IMR-90 (cell line): ENCODE measurements around the gene INPP5A. TPM values are rescaled to one million over a fixed set of nuclear protein-coding genes. Genes with fewer than 3 reads are reported as not detected.

Source experiments
- ATAC-seq: fragments of 200-7000 bp; cut with Tn5 transposase; 2 replicates; pipeline ENCODE4 v1.9.1; 2020; ENCODE audit warnings: low read depth, mild to moderate bottlenecking, moderate library complexity
- BruUV-seq: library from RNA; stranded (reverse); fragments of 400-500 nt; replicated peaks from 2 replicates; lab custom pipeline; 2021; lab: Mats Ljungman, UMichigan
- CTCF ChIA-PET: fragments of 300-600 bp; formaldehyde crosslinking; extraction: SDS; loops from one replicate; lab custom pipeline; 2021; ENCODE audit warnings: antibody characterized with exemption; lab: Yijun Ruan, JAX
- POLR2A ChIA-PET: fragments of 300-600 bp; sonication (Branson Sonifier 250); formaldehyde crosslinking; loops from one replicate; lab custom pipeline; 2022; ENCODE audit warnings: antibody characterized with exemption; ENCODE audit not compliant: unreplicated experiment; lab: Charles Lee
- DNase-seq: peaks from one replicate; pipeline ENCODE4 v3.0.0; 2013
- H2AFZ ChIP-seq: replicated peaks from 2 replicates; pipeline ENCODE3; 2013; ENCODE audit warnings: low read length, mild to moderate bottlenecking; ENCODE audit not compliant: poor library complexity
- H2AK5ac ChIP-seq: 2 replicates; pipeline ENCODE4 v1.6.1; 2013; ENCODE audit warnings: low read depth, low read length, inconsistent platforms
- H2AK9ac ChIP-seq: replicated peaks from 2 replicates; pipeline ENCODE3; 2013; ENCODE audit warnings: mild to moderate bottlenecking, low read depth, low read length, moderate library complexity; ENCODE audit not compliant: poor library complexity
- H2BK120ac ChIP-seq: 2 replicates; pipeline ENCODE4 v1.6.1; 2013; ENCODE audit warnings: low read depth, low read length, inconsistent platforms
- H2BK15ac ChIP-seq: 3 replicates; pipeline ENCODE4 v1.6.1; 2013; ENCODE audit warnings: low read depth, low read length, inconsistent platforms
- H2BK20ac ChIP-seq: 2 replicates; pipeline ENCODE4 v1.6.1; 2013; ENCODE audit warnings: low read depth, mild to moderate bottlenecking, inconsistent platforms, low read length, moderate library complexity
- H2BK5ac ChIP-seq: 2 replicates; pipeline ENCODE4 v1.6.1; 2013; ENCODE audit warnings: mild to moderate bottlenecking, low read depth, low read length, inconsistent platforms; ENCODE audit not compliant: poor library complexity, severe bottlenecking
- H3K14ac ChIP-seq: replicated peaks from 2 replicates; pipeline ENCODE4 v1.6.1; 2013; ENCODE audit warnings: low read depth, low read length, inconsistent platforms
- H3K18ac ChIP-seq: 2 replicates; pipeline ENCODE4 v1.6.1; 2013; ENCODE audit warnings: low read depth, low read length, control low read depth
- H3K23ac ChIP-seq: 2 replicates; pipeline ENCODE4 v1.6.1; 2013; ENCODE audit warnings: low read depth, low read length, inconsistent platforms
- H3K27ac ChIP-seq: 2 replicates; pipeline ENCODE4 v1.5.1; 2013; ENCODE audit warnings: mild to moderate bottlenecking, control low read depth, low read length; ENCODE audit not compliant: insufficient read depth
- H3K27me3 ChIP-seq: 2 replicates; pipeline ENCODE4 v1.6.1; 2013; ENCODE audit warnings: low read length; ENCODE audit not compliant: control insufficient read depth, insufficient read depth
- H3K36me3 ChIP-seq: 2 replicates; pipeline ENCODE4 v1.6.1; 2013; ENCODE audit warnings: low read length, mixed read lengths; ENCODE audit not compliant: control insufficient read depth, insufficient read depth
- H3K4ac ChIP-seq: 2 replicates; pipeline ENCODE4 v1.6.1; 2013; ENCODE audit warnings: low read depth, low read length, inconsistent platforms
- H3K4me1 ChIP-seq: 2 replicates; pipeline ENCODE4 v1.6.1; 2013; ENCODE audit warnings: low read length, mixed read lengths; ENCODE audit not compliant: control insufficient read depth, insufficient read depth
- H3K4me2 ChIP-seq: 2 replicates; pipeline ENCODE4 v1.6.1; 2013; ENCODE audit warnings: low read depth, mild to moderate bottlenecking, control low read depth, low read length, moderate library complexity
- H3K4me3 ChIP-seq: 2 replicates; pipeline ENCODE4 v1.5.1; 2013; ENCODE audit warnings: low read depth, mild to moderate bottlenecking, control low read depth, low read length, moderate library complexity; ENCODE audit not compliant: insufficient read depth
- H3K56ac ChIP-seq: 2 replicates; pipeline ENCODE4 v1.6.1; 2013; ENCODE audit warnings: low read length, inconsistent platforms; ENCODE audit not compliant: insufficient read depth; ENCODE audit errors: extremely low read depth
- H3K79me1 ChIP-seq, 2 experiments: 2 replicates each; pipeline ENCODE4 v1.6.1; 2013; ENCODE audit warnings: low read length in 2 of 2, inconsistent platforms in 1 of 2, low read depth in 1 of 2
- H3K9ac ChIP-seq: 2 replicates; pipeline ENCODE4 v1.6.1; 2013; ENCODE audit warnings: low read depth, low read length, control low read depth
- H3K9me1 ChIP-seq: 2 replicates; pipeline ENCODE4 v1.6.1; 2013; ENCODE audit warnings: low read length, inconsistent platforms; ENCODE audit not compliant: insufficient read depth
- H3K9me3 ChIP-seq: 2 replicates; pipeline ENCODE4 v1.6.1; 2013; ENCODE audit warnings: low read length; ENCODE audit not compliant: control insufficient read depth, insufficient read depth
- H4K20me1 ChIP-seq: 2 replicates; pipeline ENCODE4 v1.6.1; 2013; ENCODE audit warnings: low read length, inconsistent platforms; ENCODE audit not compliant: insufficient read depth
- H4K5ac ChIP-seq: 2 replicates; pipeline ENCODE4 v1.6.1; 2013; ENCODE audit warnings: mild to moderate bottlenecking, low read depth, low read length, control low read depth
- H4K8ac ChIP-seq, 2 experiments: 2 replicates each; pipeline ENCODE4 v1.6.1; 2013; ENCODE audit warnings: low read depth in 2 of 2, low read length in 2 of 2, control low read depth in 1 of 2, inconsistent platforms in 1 of 2
- H4K91ac ChIP-seq: 2 replicates; pipeline ENCODE4 v1.6.1; 2013; ENCODE audit warnings: low read depth, low read length, inconsistent platforms; ENCODE audit not compliant: insufficient read depth
- BHLHE40 ChIP-seq: fragments of 150-350 bp; IDR thresholded peaks from 2 replicates; pipeline ENCODE4 v1.6.1; 2016; ENCODE audit warnings: mild to moderate bottlenecking, low read depth, low read length
- CEBPB ChIP-seq: IDR thresholded peaks from 2 replicates; pipeline ENCODE4 v1.6.1; 2012; ENCODE audit warnings: low read depth, low read length, improper control_type of control experiment
- CHD1 ChIP-seq: IDR thresholded peaks from 2 replicates; pipeline ENCODE4 v1.6.1; 2012; ENCODE audit warnings: low read depth, low read length, improper control_type of control experiment
- FOS ChIP-seq: fragments of 150-350 bp; IDR thresholded peaks from 2 replicates; pipeline ENCODE4 v1.6.1; 2016; ENCODE audit warnings: low read depth, low read length
- MXI1 ChIP-seq: IDR thresholded peaks from 2 replicates; pipeline ENCODE4 v1.6.1; 2012; ENCODE audit warnings: low read depth, mild to moderate bottlenecking, low read length, moderate library complexity, borderline replicate concordance
- POLR2A ChIP-seq: IDR thresholded peaks from 2 replicates; pipeline ENCODE4 v1.6.1; 2012; ENCODE audit warnings: mild to moderate bottlenecking, low read depth, low read length
- RFX5 ChIP-seq: IDR thresholded peaks from 2 replicates; pipeline ENCODE4 v1.8.0; 2012; ENCODE audit warnings: low read depth, mild to moderate bottlenecking, low read length, moderate library complexity
- SMC3 ChIP-seq: fragments of 150-350 bp; IDR thresholded peaks from 2 replicates; pipeline ENCODE4 v1.6.1; 2016; ENCODE audit warnings: low read depth, mild to moderate bottlenecking, antibody characterized with exemption, low read length, moderate library complexity
- WGBS, 2 experiments: methylation state at CpG; one replicate each; pipeline versions ENCODE4 v1.1.5 to v1.1.7; 2013; ENCODE audit warnings: missing lambda C conversion rate in 2 of 2; ENCODE audit not compliant: insufficient read length in 1 of 2; ENCODE audit errors: extremely low coverage in 2 of 2; 5-methylcytosine and 5-hydroxymethylcytosine counted together
- dilution Hi-C: fragments of 300-500 bp; cut with HindIII; formaldehyde crosslinking; loops from one replicate; pipeline ENCODE4 v1.14.3; 2018; ENCODE audit warnings: low sequenced_read_pairs; ENCODE audit not compliant: unreplicated experiment
- in situ Hi-C: fragments of 300-500 bp; cut with MboI; formaldehyde crosslinking; loops from 3 replicates; pipeline ENCODE4 v1.14.3; 2019; ENCODE audit warnings: low sequenced_read_pairs, inconsistent platforms, mixed read lengths
- intact Hi-C: fragments of 100-400 bp; cut with micrococcal nuclease; formaldehyde crosslinking; loops from 2 replicates; pipeline ENCODE4 v1.10.0; 2022
- polyA plus RNA-seq, 3 experiments: library from polyadenylated mRNA; depleted of rRNA; stranded (reverse); fragments of >200 nt; gene quantifications; 2 replicates each; pipeline ENCODE4 v1.2.3, GENCODE V29; 2012; ENCODE audit warnings: low replicate concordance in 1 of 3
- total RNA-seq: library from RNA; depleted of rRNA; stranded (reverse); fragments of >200 nt; gene quantifications from 2 replicates; pipeline ENCODE4 v1.2.3, GENCODE V29; 2012
- TF ChIP-seq, protein P1 (sequence below): fragments of 150-350 bp; IDR thresholded peaks from 2 replicates; pipeline ENCODE4 v1.6.1; 2016; ENCODE audit warnings: low read depth, mild to moderate bottlenecking, low read length, moderate library complexity, borderline replicate concordance
- TF ChIP-seq, protein P2 (sequence below): fragments of 150-350 bp; IDR thresholded peaks from 2 replicates; pipeline ENCODE4 v1.6.1; 2017; ENCODE audit warnings: mild to moderate bottlenecking, antibody characterized with exemption, low read length, low read depth
- TF ChIP-seq, protein P3 (sequence below): conservative IDR thresholded peaks from 2 replicates; pipeline ENCODE4 v1.5.1; 2012; ENCODE audit warnings: mild to moderate bottlenecking, low read depth, low read length, improper control_type of control experiment

INPP5A gene
- total and polyA plus RNA-seq, 2 of the 4 experiments (the other 2 are of a cell fraction): 21.4 to 36.7 TPM

DNA sequence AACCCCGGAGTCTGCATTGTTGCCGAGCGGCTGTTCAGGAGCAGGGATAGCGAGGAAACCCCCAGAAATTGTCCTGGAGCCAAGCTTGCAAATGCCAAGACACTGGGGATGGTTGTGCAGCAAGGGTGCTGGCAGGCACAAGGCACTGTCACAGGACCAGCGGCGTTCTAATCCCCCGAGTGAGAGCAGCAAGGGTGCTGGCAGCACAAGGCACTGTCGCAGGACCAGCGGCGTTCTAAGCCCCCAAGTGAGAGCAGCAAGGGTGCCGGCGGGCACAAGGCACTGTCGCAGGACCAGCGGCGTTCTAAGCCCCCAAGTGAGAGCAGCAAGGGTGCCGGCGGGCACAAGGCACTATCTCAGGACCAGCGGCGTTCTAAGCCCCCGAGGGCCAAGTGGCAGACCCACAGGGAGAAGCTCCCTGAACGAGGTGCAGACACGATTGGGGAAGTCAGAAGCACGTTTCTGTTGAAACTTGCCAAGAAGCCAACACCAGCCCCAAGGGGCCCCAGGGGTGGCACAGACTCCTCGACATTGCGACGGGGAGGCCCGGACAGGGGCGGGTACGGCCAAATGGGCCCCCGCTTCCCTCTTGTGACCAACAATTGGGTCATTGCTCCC lies 40.4 kb upstream of the INPP5A start (continued):
- TF ChIP-seq, protein P1, sequence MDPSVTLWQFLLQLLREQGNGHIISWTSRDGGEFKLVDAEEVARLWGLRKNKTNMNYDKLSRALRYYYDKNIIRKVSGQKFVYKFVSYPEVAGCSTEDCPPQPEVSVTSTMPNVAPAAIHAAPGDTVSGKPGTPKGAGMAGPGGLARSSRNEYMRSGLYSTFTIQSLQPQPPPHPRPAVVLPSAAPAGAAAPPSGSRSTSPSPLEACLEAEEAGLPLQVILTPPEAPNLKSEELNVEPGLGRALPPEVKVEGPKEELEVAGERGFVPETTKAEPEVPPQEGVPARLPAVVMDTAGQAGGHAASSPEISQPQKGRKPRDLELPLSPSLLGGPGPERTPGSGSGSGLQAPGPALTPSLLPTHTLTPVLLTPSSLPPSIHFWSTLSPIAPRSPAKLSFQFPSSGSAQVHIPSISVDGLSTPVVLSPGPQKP: no peak
- TF ChIP-seq BHLHE40 (no peak), CHD1 (no peak)

DNA sequence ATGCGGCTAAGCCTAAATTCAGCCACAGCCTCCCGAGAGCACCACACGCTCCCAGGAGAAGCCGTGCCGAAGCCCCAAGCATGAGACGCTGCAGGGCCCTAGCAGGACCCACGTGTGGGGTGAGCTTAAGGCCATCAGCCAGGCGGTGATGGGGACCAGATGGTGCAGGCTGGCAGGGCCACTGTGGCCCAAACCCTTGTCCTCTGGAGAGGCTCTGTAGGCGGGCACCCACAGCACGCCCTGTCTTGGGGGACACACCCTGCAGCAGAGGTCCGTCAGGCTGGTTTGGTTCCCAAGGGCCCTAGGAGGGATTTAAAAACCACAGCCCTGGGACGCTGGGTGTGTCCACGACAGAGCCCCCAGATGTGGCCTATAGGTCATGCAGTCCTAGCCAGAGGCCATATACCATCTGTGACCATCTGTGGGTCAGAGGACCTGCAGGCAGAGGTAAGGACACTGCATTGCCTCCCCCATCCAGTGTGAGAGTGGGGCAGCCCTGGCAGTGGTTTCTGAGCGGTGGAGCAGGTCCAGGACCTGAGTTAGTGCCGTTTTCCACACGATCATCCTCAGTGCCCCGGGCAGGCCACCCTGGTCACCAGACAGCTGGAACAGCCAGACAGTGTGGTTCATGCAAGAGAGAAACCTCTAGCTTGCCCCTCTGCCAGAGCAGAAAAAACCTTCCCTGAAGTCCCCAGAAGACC lies 39.6 kb upstream of the INPP5A start:
- peaks cover 43% of the 10 kb centered on the region for H3K27me3 ChIP-seq
- peaks cover 2% of the 10 kb centered on the region; the same call in 1 of the 2 replicates for H3K4me1 ChIP-seq
- no peak overlapping the region for H3K14ac ChIP-seq
- H3K56ac ChIP-seq: no peak overlapping the region
- H3K9ac ChIP-seq: no peak overlapping the region
- H3K4me3 ChIP-seq: no peak overlapping the region
- H3K23ac ChIP-seq: no peak overlapping the region
- no peak overlapping the region for H3K18ac ChIP-seq
- POLR2A ChIA-PET: no interaction called here
- H3K4ac ChIP-seq: no peak overlapping the region
- H4K91ac ChIP-seq: no peak overlapping the region
- H2BK20ac ChIP-seq: no peak overlapping the region
- H2AK9ac ChIP-seq: no peak overlapping the region
- H3K9me1 ChIP-seq: peaks cover 3% of the 10 kb centered on the region; the same call in 1 of the 2 replicates
- dilution Hi-C loops: no loop called here
- no peak overlapping the region for H4K5ac ChIP-seq
- CTCF ChIA-PET: no interaction called here
- H2BK120ac ChIP-seq: no peak overlapping the region
- WGBS, 2 experiments: 66% methylated on average over 8 of the region's 17 CpGs; no CpG with 5 or more reads in 1 of the 2 experiments
- no peaks in the 10 kb centered on the region for H3K36me3 ChIP-seq
- intact Hi-C loops: no loop called here
- no peak overlapping the region for H2BK15ac ChIP-seq
- in situ Hi-C loops: no loop called here
- H2BK5ac ChIP-seq: no peak overlapping the region
- H3K4me2 ChIP-seq: no peak overlapping the region
- no peak overlapping the region for H2AK5ac ChIP-seq
- DNase-seq (no peak), ATAC-seq (no peak)
- no peak overlapping the region for H4K8ac ChIP-seq
- no peaks in the 10 kb centered on the region for H3K9me3 ChIP-seq
- no TSS peak for BruUV-seq
- no peak overlapping the region for H2AFZ ChIP-seq
- H3K79me1 ChIP-seq: no peaks in the 10 kb centered on the region
- H4K20me1 ChIP-seq: no peaks in the 10 kb centered on the region
- H3K27ac ChIP-seq: no peak overlapping the region
- TF ChIP-seq RFX5 (no peak), CEBPB (no peak), SMC3 (no peak), MXI1 (no peak), POLR2A (no peak), FOS (no peak)
- TF ChIP-seq, protein P2, sequence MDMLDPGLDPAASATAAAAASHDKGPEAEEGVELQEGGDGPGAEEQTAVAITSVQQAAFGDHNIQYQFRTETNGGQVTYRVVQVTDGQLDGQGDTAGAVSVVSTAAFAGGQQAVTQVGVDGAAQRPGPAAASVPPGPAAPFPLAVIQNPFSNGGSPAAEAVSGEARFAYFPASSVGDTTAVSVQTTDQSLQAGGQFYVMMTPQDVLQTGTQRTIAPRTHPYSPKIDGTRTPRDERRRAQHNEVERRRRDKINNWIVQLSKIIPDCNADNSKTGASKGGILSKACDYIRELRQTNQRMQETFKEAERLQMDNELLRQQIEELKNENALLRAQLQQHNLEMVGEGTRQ: no peak
- TF ChIP-seq, protein P3, sequence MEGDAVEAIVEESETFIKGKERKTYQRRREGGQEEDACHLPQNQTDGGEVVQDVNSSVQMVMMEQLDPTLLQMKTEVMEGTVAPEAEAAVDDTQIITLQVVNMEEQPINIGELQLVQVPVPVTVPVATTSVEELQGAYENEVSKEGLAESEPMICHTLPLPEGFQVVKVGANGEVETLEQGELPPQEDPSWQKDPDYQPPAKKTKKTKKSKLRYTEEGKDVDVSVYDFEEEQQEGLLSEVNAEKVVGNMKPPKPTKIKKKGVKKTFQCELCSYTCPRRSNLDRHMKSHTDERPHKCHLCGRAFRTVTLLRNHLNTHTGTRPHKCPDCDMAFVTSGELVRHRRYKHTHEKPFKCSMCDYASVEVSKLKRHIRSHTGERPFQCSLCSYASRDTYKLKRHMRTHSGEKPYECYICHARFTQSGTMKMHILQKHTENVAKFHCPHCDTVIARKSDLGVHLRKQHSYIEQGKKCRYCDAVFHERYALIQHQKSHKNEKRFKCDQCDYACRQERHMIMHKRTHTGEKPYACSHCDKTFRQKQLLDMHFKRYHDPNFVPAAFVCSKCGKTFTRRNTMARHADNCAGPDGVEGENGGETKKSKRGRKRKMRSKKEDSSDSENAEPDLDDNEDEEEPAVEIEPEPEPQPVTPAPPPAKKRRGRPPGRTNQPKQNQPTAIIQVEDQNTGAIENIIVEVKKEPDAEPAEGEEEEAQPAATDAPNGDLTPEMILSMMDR: no peak
